IMR-90 (cell line): ENCODE results near the gene RAD18. TPM values are rescaled to one million over a fixed set of nuclear protein-coding genes. Genes with fewer than 3 reads are reported as not detected.

ENCODE experiments used
- ATAC-seq: fragments of 200-7000 bp; cut with Tn5 transposase; 2 replicates; pipeline ENCODE4 v1.9.1; 2020; ENCODE audit warnings: low read depth, mild to moderate bottlenecking, moderate library complexity
- BruUV-seq: library from RNA; stranded (reverse); fragments of 400-500 nt; replicated peaks from 2 replicates; lab custom pipeline; 2021; lab: Mats Ljungman, UMichigan
- CTCF ChIA-PET: fragments of 300-600 bp; formaldehyde crosslinking; extraction: SDS; loops from one replicate; lab custom pipeline; 2021; ENCODE audit warnings: antibody characterized with exemption; lab: Yijun Ruan, JAX
- POLR2A ChIA-PET: fragments of 300-600 bp; sonication (Branson Sonifier 250); formaldehyde crosslinking; loops from one replicate; lab custom pipeline; 2022; ENCODE audit warnings: antibody characterized with exemption; ENCODE audit not compliant: unreplicated experiment; lab: Charles Lee
- DNase-seq: peaks from one replicate; pipeline ENCODE4 v3.0.0; 2013
- H2AFZ ChIP-seq: replicated peaks from 2 replicates; pipeline ENCODE3; 2013; ENCODE audit warnings: low read length, mild to moderate bottlenecking; ENCODE audit not compliant: poor library complexity
- H2AK5ac ChIP-seq: 2 replicates; pipeline ENCODE4 v1.6.1; 2013; ENCODE audit warnings: low read depth, low read length, inconsistent platforms
- H2AK9ac ChIP-seq: replicated peaks from 2 replicates; pipeline ENCODE3; 2013; ENCODE audit warnings: mild to moderate bottlenecking, low read depth, low read length, moderate library complexity; ENCODE audit not compliant: poor library complexity
- H2BK120ac ChIP-seq: 2 replicates; pipeline ENCODE4 v1.6.1; 2013; ENCODE audit warnings: low read depth, low read length, inconsistent platforms
- H2BK15ac ChIP-seq: 3 replicates; pipeline ENCODE4 v1.6.1; 2013; ENCODE audit warnings: low read depth, low read length, inconsistent platforms
- H2BK20ac ChIP-seq: 2 replicates; pipeline ENCODE4 v1.6.1; 2013; ENCODE audit warnings: low read depth, mild to moderate bottlenecking, inconsistent platforms, low read length, moderate library complexity
- H2BK5ac ChIP-seq: 2 replicates; pipeline ENCODE4 v1.6.1; 2013; ENCODE audit warnings: mild to moderate bottlenecking, low read depth, low read length, inconsistent platforms; ENCODE audit not compliant: poor library complexity, severe bottlenecking
- H3K14ac ChIP-seq: replicated peaks from 2 replicates; pipeline ENCODE4 v1.6.1; 2013; ENCODE audit warnings: low read depth, low read length, inconsistent platforms
- H3K18ac ChIP-seq: 2 replicates; pipeline ENCODE4 v1.6.1; 2013; ENCODE audit warnings: low read depth, low read length, control low read depth
- H3K23ac ChIP-seq: 2 replicates; pipeline ENCODE4 v1.6.1; 2013; ENCODE audit warnings: low read depth, low read length, inconsistent platforms
- H3K27ac ChIP-seq: 2 replicates; pipeline ENCODE4 v1.5.1; 2013; ENCODE audit warnings: mild to moderate bottlenecking, control low read depth, low read length; ENCODE audit not compliant: insufficient read depth
- H3K27me3 ChIP-seq: 2 replicates; pipeline ENCODE4 v1.6.1; 2013; ENCODE audit warnings: low read length; ENCODE audit not compliant: control insufficient read depth, insufficient read depth
- H3K36me3 ChIP-seq: 2 replicates; pipeline ENCODE4 v1.6.1; 2013; ENCODE audit warnings: low read length, mixed read lengths; ENCODE audit not compliant: control insufficient read depth, insufficient read depth
- H3K4ac ChIP-seq: 2 replicates; pipeline ENCODE4 v1.6.1; 2013; ENCODE audit warnings: low read depth, low read length, inconsistent platforms
- H3K4me1 ChIP-seq: 2 replicates; pipeline ENCODE4 v1.6.1; 2013; ENCODE audit warnings: low read length, mixed read lengths; ENCODE audit not compliant: control insufficient read depth, insufficient read depth
- H3K4me2 ChIP-seq: 2 replicates; pipeline ENCODE4 v1.6.1; 2013; ENCODE audit warnings: low read depth, mild to moderate bottlenecking, control low read depth, low read length, moderate library complexity
- H3K4me3 ChIP-seq: 2 replicates; pipeline ENCODE4 v1.5.1; 2013; ENCODE audit warnings: low read depth, mild to moderate bottlenecking, control low read depth, low read length, moderate library complexity; ENCODE audit not compliant: insufficient read depth
- H3K56ac ChIP-seq: 2 replicates; pipeline ENCODE4 v1.6.1; 2013; ENCODE audit warnings: low read length, inconsistent platforms; ENCODE audit not compliant: insufficient read depth; ENCODE audit errors: extremely low read depth
- H3K79me1 ChIP-seq, 2 experiments: 2 replicates each; pipeline ENCODE4 v1.6.1; 2013; ENCODE audit warnings: low read length in 2 of 2, inconsistent platforms in 1 of 2, low read depth in 1 of 2
- H3K9ac ChIP-seq: 2 replicates; pipeline ENCODE4 v1.6.1; 2013; ENCODE audit warnings: low read depth, low read length, control low read depth
- H3K9me1 ChIP-seq: 2 replicates; pipeline ENCODE4 v1.6.1; 2013; ENCODE audit warnings: low read length, inconsistent platforms; ENCODE audit not compliant: insufficient read depth
- H3K9me3 ChIP-seq: 2 replicates; pipeline ENCODE4 v1.6.1; 2013; ENCODE audit warnings: low read length; ENCODE audit not compliant: control insufficient read depth, insufficient read depth
- H4K20me1 ChIP-seq: 2 replicates; pipeline ENCODE4 v1.6.1; 2013; ENCODE audit warnings: low read length, inconsistent platforms; ENCODE audit not compliant: insufficient read depth
- H4K5ac ChIP-seq: 2 replicates; pipeline ENCODE4 v1.6.1; 2013; ENCODE audit warnings: mild to moderate bottlenecking, low read depth, low read length, control low read depth
- H4K8ac ChIP-seq, 2 experiments: 2 replicates each; pipeline ENCODE4 v1.6.1; 2013; ENCODE audit warnings: low read depth in 2 of 2, low read length in 2 of 2, control low read depth in 1 of 2, inconsistent platforms in 1 of 2
- H4K91ac ChIP-seq: 2 replicates; pipeline ENCODE4 v1.6.1; 2013; ENCODE audit warnings: low read depth, low read length, inconsistent platforms; ENCODE audit not compliant: insufficient read depth
- BHLHE40 ChIP-seq: fragments of 150-350 bp; IDR thresholded peaks from 2 replicates; pipeline ENCODE4 v1.6.1; 2016; ENCODE audit warnings: mild to moderate bottlenecking, low read depth, low read length
- CEBPB ChIP-seq: IDR thresholded peaks from 2 replicates; pipeline ENCODE4 v1.6.1; 2012; ENCODE audit warnings: low read depth, low read length, improper control_type of control experiment
- FOS ChIP-seq: fragments of 150-350 bp; IDR thresholded peaks from 2 replicates; pipeline ENCODE4 v1.6.1; 2016; ENCODE audit warnings: low read depth, low read length
- MAFK ChIP-seq: IDR thresholded peaks from 2 replicates; pipeline ENCODE4 v1.6.1; 2012; ENCODE audit warnings: low read depth, low read length, improper control_type of control experiment
- NFE2L2 ChIP-seq: fragments of 150-350 bp; IDR thresholded peaks from 2 replicates; pipeline ENCODE4 v1.6.1; 2016; ENCODE audit warnings: low read depth, mild to moderate bottlenecking, low read length
- POLR2A ChIP-seq: IDR thresholded peaks from 2 replicates; pipeline ENCODE4 v1.6.1; 2012; ENCODE audit warnings: mild to moderate bottlenecking, low read depth, low read length
- WGBS, 2 experiments: methylation state at CpG; one replicate each; pipeline versions ENCODE4 v1.1.5 to v1.1.7; 2013; ENCODE audit warnings: missing lambda C conversion rate in 2 of 2; ENCODE audit not compliant: insufficient read length in 1 of 2; ENCODE audit errors: extremely low coverage in 2 of 2; 5-methylcytosine and 5-hydroxymethylcytosine counted together
- dilution Hi-C: fragments of 300-500 bp; cut with HindIII; formaldehyde crosslinking; loops from one replicate; pipeline ENCODE4 v1.14.3; 2018; ENCODE audit warnings: low sequenced_read_pairs; ENCODE audit not compliant: unreplicated experiment
- in situ Hi-C: fragments of 300-500 bp; cut with MboI; formaldehyde crosslinking; loops from 3 replicates; pipeline ENCODE4 v1.14.3; 2019; ENCODE audit warnings: low sequenced_read_pairs, inconsistent platforms, mixed read lengths
- intact Hi-C: fragments of 100-400 bp; cut with micrococcal nuclease; formaldehyde crosslinking; loops from 2 replicates; pipeline ENCODE4 v1.10.0; 2022
- polyA plus RNA-seq, 3 experiments: library from polyadenylated mRNA; depleted of rRNA; stranded (reverse); fragments of >200 nt; gene quantifications; 2 replicates each; pipeline ENCODE4 v1.2.3, GENCODE V29; 2012; ENCODE audit warnings: low replicate concordance in 1 of 3
- total RNA-seq: library from RNA; depleted of rRNA; stranded (reverse); fragments of >200 nt; gene quantifications from 2 replicates; pipeline ENCODE4 v1.2.3, GENCODE V29; 2012
- TF ChIP-seq, protein P1 (sequence below): fragments of 150-350 bp; IDR thresholded peaks from 2 replicates; pipeline ENCODE4 v1.6.1; 2016; ENCODE audit warnings: low read depth, mild to moderate bottlenecking, low read length, moderate library complexity, borderline replicate concordance
- TF ChIP-seq, protein P2 (sequence below): conservative IDR thresholded peaks from 2 replicates; pipeline ENCODE4 v1.5.1; 2012; ENCODE audit warnings: mild to moderate bottlenecking, low read depth, low read length, improper control_type of control experiment

RAD18 gene
- total and polyA plus RNA-seq, 2 of the 4 experiments (the other 2 are of a cell fraction) = 8.2 to 17.2 TPM

DNA sequence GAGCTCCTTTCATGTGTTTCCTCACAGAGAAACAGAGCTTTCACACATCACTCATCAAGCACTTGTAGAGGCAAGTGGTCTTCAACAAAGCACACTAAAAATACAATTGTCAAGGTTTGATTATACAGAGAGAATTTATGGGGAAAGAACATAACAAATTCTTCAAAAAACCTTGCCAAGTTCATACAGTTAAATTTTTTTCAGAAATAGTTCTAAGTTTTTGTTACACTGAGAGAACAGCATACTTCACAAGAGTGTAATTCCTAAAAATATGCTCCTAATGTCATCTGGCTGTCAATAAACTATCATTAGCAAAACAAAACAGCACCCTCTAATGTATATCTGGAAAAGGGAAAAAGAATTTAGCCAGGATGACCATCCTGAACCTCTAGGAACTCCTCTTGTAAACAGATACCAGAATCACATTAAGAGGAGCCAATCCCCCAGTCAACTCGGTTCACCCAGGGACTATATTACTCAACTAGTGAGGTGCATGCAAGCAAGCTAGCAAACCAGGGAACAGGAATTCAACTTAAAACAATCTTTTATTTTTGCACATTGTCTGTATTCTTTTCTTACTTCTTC lies 63.3 kb downstream of the RAD18 start:
- ATAC-seq = peak; percentile 73
- H3K27ac ChIP-seq = peak overlapping the region; percentile 4; the same call in 1 of the 2 replicates

More for the DNA sequence above, 63.3 kb downstream of the RAD18 start:
- H3K4me1 ChIP-seq = peaks cover 6% of the 10 kb centered on the region
- peak overlapping the region; percentile 75; the same call in 1 of the 2 replicates for H4K91ac ChIP-seq
- dilution Hi-C loops = no loop called here
- H2AFZ ChIP-seq = no peak overlapping the region
- intact Hi-C loops = no loop called here
- H3K4me2 ChIP-seq = peak overlapping the region; percentile 10; the same call in 1 of the 2 replicates
- 0 out of 2 replicates have a peak overlapping the region, but pooled peaks have one; percentile 48 for H2BK20ac ChIP-seq
- H2BK120ac ChIP-seq = peak overlapping the region; percentile 77
- H3K27me3 ChIP-seq = no peaks in the 10 kb centered on the region
- H2BK5ac ChIP-seq = peak overlapping the region; percentile 42
- H2BK15ac ChIP-seq = no peak overlapping the region
- H3K56ac ChIP-seq = peak overlapping the region; percentile 19; the same call in 1 of the 2 replicates
- H4K5ac ChIP-seq = no peak overlapping the region
- no TSS peak for BruUV-seq
- H3K23ac ChIP-seq = no peak overlapping the region
- ChIA-PET CTCF (interaction anchor here (0.6 to 1.0 kb wide), 2 partner anchors 11 to 136 kb away, joined by 4 read pairs; no protein-coding TSS in a partner anchor), POLR2A (no interaction called here)
- H3K9ac ChIP-seq = no peak overlapping the region; the same call in 1 of the 2 replicates
- H2AK9ac ChIP-seq = no peak overlapping the region
- no peak overlapping the region for H3K14ac ChIP-seq
- no peaks in the 10 kb centered on the region for H3K36me3 ChIP-seq
- in situ Hi-C loops = no loop called here
- H3K79me1 ChIP-seq = peaks cover 3 to 10% of the 10 kb centered on the region in 2 experiments; a peak in 2 of 4 replicates
- H3K9me3 ChIP-seq = no peaks in the 10 kb centered on the region
- peak overlapping the region; percentile 62; the same call in 1 of the 2 replicates for H3K18ac ChIP-seq
- H2AK5ac ChIP-seq = no peak overlapping the region; the same call in 1 of the 2 replicates
- H3K4me3 ChIP-seq = no peak overlapping the region
- peak overlapping the region; percentile 2; the same call in 1 of the 2 replicates for H3K4ac ChIP-seq
- H3K9me1 ChIP-seq = no peaks in the 10 kb centered on the region
- no peaks in the 10 kb centered on the region for H4K20me1 ChIP-seq
- no CpG with 5 or more reads among the region's 1 CpG for WGBS, 2 experiments
- TF ChIP-seq, protein P1, sequence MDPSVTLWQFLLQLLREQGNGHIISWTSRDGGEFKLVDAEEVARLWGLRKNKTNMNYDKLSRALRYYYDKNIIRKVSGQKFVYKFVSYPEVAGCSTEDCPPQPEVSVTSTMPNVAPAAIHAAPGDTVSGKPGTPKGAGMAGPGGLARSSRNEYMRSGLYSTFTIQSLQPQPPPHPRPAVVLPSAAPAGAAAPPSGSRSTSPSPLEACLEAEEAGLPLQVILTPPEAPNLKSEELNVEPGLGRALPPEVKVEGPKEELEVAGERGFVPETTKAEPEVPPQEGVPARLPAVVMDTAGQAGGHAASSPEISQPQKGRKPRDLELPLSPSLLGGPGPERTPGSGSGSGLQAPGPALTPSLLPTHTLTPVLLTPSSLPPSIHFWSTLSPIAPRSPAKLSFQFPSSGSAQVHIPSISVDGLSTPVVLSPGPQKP = no peak
- TF ChIP-seq NFE2L2 (no peak), CEBPB (no peak), BHLHE40 (no peak), MAFK (no peak), POLR2A (no peak), FOS (no peak)
- TF ChIP-seq, protein P2, sequence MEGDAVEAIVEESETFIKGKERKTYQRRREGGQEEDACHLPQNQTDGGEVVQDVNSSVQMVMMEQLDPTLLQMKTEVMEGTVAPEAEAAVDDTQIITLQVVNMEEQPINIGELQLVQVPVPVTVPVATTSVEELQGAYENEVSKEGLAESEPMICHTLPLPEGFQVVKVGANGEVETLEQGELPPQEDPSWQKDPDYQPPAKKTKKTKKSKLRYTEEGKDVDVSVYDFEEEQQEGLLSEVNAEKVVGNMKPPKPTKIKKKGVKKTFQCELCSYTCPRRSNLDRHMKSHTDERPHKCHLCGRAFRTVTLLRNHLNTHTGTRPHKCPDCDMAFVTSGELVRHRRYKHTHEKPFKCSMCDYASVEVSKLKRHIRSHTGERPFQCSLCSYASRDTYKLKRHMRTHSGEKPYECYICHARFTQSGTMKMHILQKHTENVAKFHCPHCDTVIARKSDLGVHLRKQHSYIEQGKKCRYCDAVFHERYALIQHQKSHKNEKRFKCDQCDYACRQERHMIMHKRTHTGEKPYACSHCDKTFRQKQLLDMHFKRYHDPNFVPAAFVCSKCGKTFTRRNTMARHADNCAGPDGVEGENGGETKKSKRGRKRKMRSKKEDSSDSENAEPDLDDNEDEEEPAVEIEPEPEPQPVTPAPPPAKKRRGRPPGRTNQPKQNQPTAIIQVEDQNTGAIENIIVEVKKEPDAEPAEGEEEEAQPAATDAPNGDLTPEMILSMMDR = 0 out of 2 replicates have a peak, but pooled peaks have one; percentile 14
- peak overlapping the region in 1 of 2 experiments; percentile 64; a peak in 2 of 4 replicates for H4K8ac ChIP-seq
- DNase-seq = peak; percentile 47
